C4-2B (cell line): ENCODE measurements around the gene SEMA5B.

Experiments
- CTCF ChIP-seq: fragments of 450-650 bp; conservative IDR thresholded peaks from 2 replicates; pipeline ENCODE4 v1.5.1; 2017; ENCODE audit warnings: mild to moderate bottlenecking
- ZFX ChIP-seq: fragments of 450-650 bp; IDR thresholded peaks from 2 replicates; pipeline ENCODE4 v1.6.1; 2017

GRCh38 chr3:123066599-123066895, 39.0 kb upstream of the SEMA5B start:
- no peak for TF ChIP-seq CTCF
- no peak for TF ChIP-seq ZFX
